GM12865 (cell line): ENCODE results near the gene SEC63.
"Not testable (repeated sequence)": the region's sequence is repeated elsewhere in the genome, so short reads cannot be mapped to it uniquely, and the experiment has no call there.

ENCODE experiments used
- DNase-seq: peaks from one replicate; pipeline ENCODE4 v3.0.0; 2010; ENCODE audit warnings: low read depth
- H3K4me3 ChIP-seq: 2 replicates; pipeline ENCODE4 v1.5.1; 2011; ENCODE audit warnings: mild to moderate bottlenecking, low read depth, low read length, control low read depth
- TF ChIP-seq, protein P1 (sequence below): IDR thresholded peaks from 2 replicates; pipeline ENCODE4 v1.5.1; 2011; ENCODE audit warnings: low read length, control low read depth, low read depth, inconsistent platforms; ENCODE audit not compliant: insufficient read depth; ENCODE audit errors: missing control alignments

SEC63 gene

DNA sequence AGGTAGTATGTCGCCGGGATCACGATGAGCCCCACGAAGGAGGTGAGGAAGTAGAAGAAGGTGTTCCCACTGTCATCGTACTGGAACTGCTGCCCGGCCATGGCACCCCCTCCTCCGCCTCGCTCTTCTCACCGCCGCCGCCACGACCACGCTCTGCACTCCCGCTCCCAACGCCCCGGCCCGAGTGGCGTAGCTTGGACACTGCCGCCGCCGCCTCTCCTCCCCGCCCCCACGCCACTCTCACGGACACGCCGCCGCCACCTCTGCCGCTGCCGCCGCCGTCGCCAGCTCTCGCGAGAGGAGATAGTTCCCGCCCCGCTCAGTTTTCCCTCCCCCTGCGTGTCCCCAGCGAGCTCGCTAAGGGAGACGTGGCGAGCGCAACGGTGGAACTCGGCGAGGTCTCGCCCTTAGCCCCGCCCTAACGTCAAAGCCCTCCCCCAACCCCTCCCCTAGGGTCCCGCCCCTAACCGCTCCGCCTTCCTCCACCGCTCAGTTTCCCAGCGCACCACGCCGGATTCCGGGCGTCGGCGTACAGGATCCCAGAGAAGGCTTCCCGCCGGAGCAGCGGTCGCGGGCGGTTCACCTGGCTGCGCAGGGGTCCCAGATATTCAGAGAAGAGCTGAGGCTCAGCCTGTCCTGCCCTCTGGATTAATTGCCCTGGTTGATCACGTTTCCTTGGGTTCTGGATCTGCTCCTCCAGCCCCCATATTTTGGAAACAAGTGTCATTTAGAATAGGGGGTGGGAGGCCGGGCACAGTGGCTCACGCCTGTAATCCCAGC, at the start of gene SEC63:
Gene SEC63 (minus strand): TSS at position 300 of the 780 bp plus-strand sequence. CDS start 199 bp downstream, at position 101.
- H3K4me3 ChIP-seq, result peak within 1 kb of the TSS; percentile 90
- TF ChIP-seq, protein P1, sequence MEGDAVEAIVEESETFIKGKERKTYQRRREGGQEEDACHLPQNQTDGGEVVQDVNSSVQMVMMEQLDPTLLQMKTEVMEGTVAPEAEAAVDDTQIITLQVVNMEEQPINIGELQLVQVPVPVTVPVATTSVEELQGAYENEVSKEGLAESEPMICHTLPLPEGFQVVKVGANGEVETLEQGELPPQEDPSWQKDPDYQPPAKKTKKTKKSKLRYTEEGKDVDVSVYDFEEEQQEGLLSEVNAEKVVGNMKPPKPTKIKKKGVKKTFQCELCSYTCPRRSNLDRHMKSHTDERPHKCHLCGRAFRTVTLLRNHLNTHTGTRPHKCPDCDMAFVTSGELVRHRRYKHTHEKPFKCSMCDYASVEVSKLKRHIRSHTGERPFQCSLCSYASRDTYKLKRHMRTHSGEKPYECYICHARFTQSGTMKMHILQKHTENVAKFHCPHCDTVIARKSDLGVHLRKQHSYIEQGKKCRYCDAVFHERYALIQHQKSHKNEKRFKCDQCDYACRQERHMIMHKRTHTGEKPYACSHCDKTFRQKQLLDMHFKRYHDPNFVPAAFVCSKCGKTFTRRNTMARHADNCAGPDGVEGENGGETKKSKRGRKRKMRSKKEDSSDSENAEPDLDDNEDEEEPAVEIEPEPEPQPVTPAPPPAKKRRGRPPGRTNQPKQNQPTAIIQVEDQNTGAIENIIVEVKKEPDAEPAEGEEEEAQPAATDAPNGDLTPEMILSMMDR, result no peak
- DNase-seq, result peak; percentile 98

GRCh38 chr6:108005961-108006360, 48.0 kb upstream of the SEC63 start:
- DNase-seq, result no peak

GRCh38 chr6:108004861-108005260, 46.9 kb upstream of the SEC63 start:
- TF ChIP-seq, protein P1, result no peak
- H3K4me3 ChIP-seq, result no peak overlapping the region
- no peak for DNase-seq

More at GRCh38 chr6:108005961-108006360, 48.0 kb upstream of the SEC63 start:
- no peak overlapping the region for H3K4me3 ChIP-seq
- TF ChIP-seq, protein P1, result no peak

- TF ChIP-seq, protein P1, result no peak
- no peak for DNase-seq
- H3K4me3 ChIP-seq, result no peak overlapping the region
Measured at GRCh38 chr6:108002365-108003221, 44.6 kb upstream of the SEC63 start.

- H3K4me3 ChIP-seq, result no peak overlapping the region
- DNase-seq, result no peak
- TF ChIP-seq, protein P1, result no peak
Measured at GRCh38 chr6:108001696-108002231, 43.8 kb upstream of the SEC63 start.

DNA sequence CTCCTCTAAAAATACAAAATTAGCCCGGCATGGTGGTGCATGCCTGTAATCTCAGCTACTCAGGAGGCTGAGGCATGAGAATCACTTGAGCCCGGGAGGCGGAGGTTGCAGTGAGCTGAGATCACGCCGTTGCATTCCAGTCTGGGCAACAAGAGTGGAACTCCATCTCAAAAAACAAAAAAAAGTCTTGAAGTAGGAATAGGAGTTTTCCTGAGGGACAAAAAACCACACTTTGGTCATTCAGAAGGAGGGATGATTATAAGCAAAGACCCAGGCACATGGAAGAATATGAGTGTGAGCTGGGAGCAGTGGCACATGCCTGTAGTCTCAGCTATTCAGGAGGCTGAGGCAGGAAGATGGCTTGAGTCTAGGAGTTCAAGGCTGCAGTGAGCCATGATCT, 42.3 kb upstream of the SEC63 start:
- DNase-seq, H3K4me3 ChIP-seq: not testable (repeated sequence)

DNA sequence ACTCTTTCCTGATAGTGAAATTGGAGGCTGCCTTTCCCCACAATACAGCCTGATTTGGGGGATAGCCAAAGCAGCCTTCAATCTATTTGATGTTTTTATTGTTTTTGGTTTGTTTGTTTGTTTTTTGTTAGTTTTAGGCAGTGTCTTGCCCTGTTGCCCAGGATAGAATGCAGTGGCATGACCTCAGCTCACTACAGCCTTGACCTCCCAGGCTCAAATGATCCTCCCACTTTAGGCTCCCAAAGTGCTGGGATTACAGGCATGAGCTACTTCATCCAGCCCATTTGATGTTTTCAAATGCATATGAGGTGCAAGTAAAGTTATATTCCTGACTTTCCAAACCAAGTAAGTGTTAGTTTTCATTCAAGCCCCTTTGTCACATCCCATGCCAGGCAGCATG, 41.3 kb upstream of the SEC63 start:
- DNase-seq, result no peak
- TF ChIP-seq, protein P1, result no peak
- H3K4me3 ChIP-seq, result no peak overlapping the region
